ENCODE data around the gene NR2F6.

NR2F6 gene

GRCh38 chr19:17254636-17255035, 8.9 kb upstream of the NR2F6 start:
- TF ChIP-seq POLR2A (IDR thresholded peaks at IDR 0.05; ENCODE audit: extremely low read depth, insufficient read length) (no peak), MAX (IDR thresholded peaks at IDR 0.05; ENCODE audit: low read depth, low read length) (no peak), CTCF (IDR thresholded peaks at IDR 0.05; ENCODE audit: low read depth, low read length) (no peak), MYC (IDR thresholded peaks at IDR 0.05; ENCODE audit: low read depth, low read length) (no peak)
- DNase-seq (ENCODE audit: low read depth), result peak; percentile 60

GRCh38 chr19:17249887-17250548, 4.3 kb upstream of the NR2F6 start:
- TF ChIP-seq MAX (IDR thresholded peaks at IDR 0.05; ENCODE audit: low read depth, low read length), result no peak
- TF ChIP-seq MYC (IDR thresholded peaks at IDR 0.05; ENCODE audit: low read depth, low read length), result no peak
- no peak for DNase-seq (ENCODE audit: low read depth)
- H3K4me3 ChIP-seq (ENCODE audit: low read depth, low read length), result no peak overlapping the region

More at GRCh38 chr19:17254636-17255035, 8.9 kb upstream of the NR2F6 start:
- no peak overlapping the region for H3K4me3 ChIP-seq (ENCODE audit: low read depth, low read length)

GRCh38 chr19:17248011-17248776, 2.5 kb upstream of the NR2F6 start:
- TF ChIP-seq POLR2A (IDR thresholded peaks at IDR 0.05; ENCODE audit: extremely low read depth, insufficient read length), result no peak
- no peak for TF ChIP-seq MAX (IDR thresholded peaks at IDR 0.05; ENCODE audit: low read depth, low read length)
- no peak for TF ChIP-seq CTCF (IDR thresholded peaks at IDR 0.05; ENCODE audit: low read depth, low read length)
- no peak for TF ChIP-seq MYC (IDR thresholded peaks at IDR 0.05; ENCODE audit: low read depth, low read length)

GRCh38 chr19:17246681-17247425, 1.1 kb upstream of the NR2F6 start:
- no peak for TF ChIP-seq MYC (IDR thresholded peaks at IDR 0.05; ENCODE audit: low read depth, low read length)
- TF ChIP-seq CTCF (IDR thresholded peaks at IDR 0.05; ENCODE audit: low read depth, low read length), result no peak
- no peak for TF ChIP-seq MAX (IDR thresholded peaks at IDR 0.05; ENCODE audit: low read depth, low read length)
- TF ChIP-seq POLR2A (IDR thresholded peaks at IDR 0.05; ENCODE audit: extremely low read depth, insufficient read length), result no peak
- no peak for DNase-seq (ENCODE audit: low read depth)
- peak overlapping the region; percentile 40 for H3K4me3 ChIP-seq (ENCODE audit: low read depth, low read length)

More at GRCh38 chr19:17248011-17248776, 2.5 kb upstream of the NR2F6 start:
- no peak overlapping the region for H3K4me3 ChIP-seq (ENCODE audit: low read depth, low read length)
- DNase-seq (ENCODE audit: low read depth), result no peak

GRCh38 chr19:17244618-17245534, 843 bp downstream of the NR2F6 start:
- peak overlapping the region; percentile 28 for H3K4me3 ChIP-seq (ENCODE audit: low read depth, low read length)
- DNase-seq (ENCODE audit: low read depth), result peak; percentile 31
- no peak for TF ChIP-seq CTCF (IDR thresholded peaks at IDR 0.05; ENCODE audit: low read depth, low read length)
- no peak for TF ChIP-seq POLR2A (IDR thresholded peaks at IDR 0.05; ENCODE audit: extremely low read depth, insufficient read length)
- TF ChIP-seq MAX (IDR thresholded peaks at IDR 0.05; ENCODE audit: low read depth, low read length), result no peak
- TF ChIP-seq MYC (IDR thresholded peaks at IDR 0.05; ENCODE audit: low read depth, low read length), result no peak

Data from NB4 (cell line).